B cell (primary cell): ENCODE results near the gene ADGRF5. TPM values are rescaled to one million over a fixed set of nuclear protein-coding genes. Genes with fewer than 3 reads are reported as not detected.
"Not testable (repeated sequence)": the region's sequence is repeated elsewhere in the genome, so short reads cannot be mapped to it uniquely, and the experiment has no call there.

Experiments used
- ATAC-seq: fragments of 200-7000 bp; cut with Tn5 transposase; one replicate; pipeline ENCODE4 v1.10.0; 2021; ENCODE audit warnings: low read depth, mild to moderate bottlenecking, moderate number of reproducible peaks, moderate library complexity
- CTCF ChIA-PET: fragments of 350-600 bp; sonication (Branson Sonifier 250); formaldehyde crosslinking; loops from one replicate; lab custom pipeline; 2021; ENCODE audit warnings: antibody characterized with exemption, inconsistent platforms; lab: Charles Lee
- POLR2A ChIA-PET: fragments of 350-600 bp; sonication (Branson Sonifier 250); formaldehyde crosslinking; loops from one replicate; lab custom pipeline; 2021; ENCODE audit warnings: antibody characterized with exemption; lab: Charles Lee
- DNase-seq: peaks from one replicate; pipeline ENCODE4 v3.0.0; 2013
- H2AFZ ChIP-seq: 2 replicates; pipeline ENCODE4 v1.6.1; 2012; ENCODE audit warnings: mild to moderate bottlenecking, low read depth, low read length; ENCODE audit not compliant: insufficient read depth, poor library complexity, severe bottlenecking
- H3K27ac ChIP-seq, 2 donors: 1 replicate in 1 of 2; 2 replicates in 1 of 2; pipeline ENCODE4 v1.5.1; 2012 to 2013; ENCODE audit warnings: low read length in 2 of 2, mild to moderate bottlenecking in 2 of 2, moderate library complexity in 1 of 2
- H3K27me3 ChIP-seq, 4 experiments: fragments of 200-600 bp in 1 of 4; sonication (generic) in 1 of 4; replicated peaks in 1 of 4; 1 replicate in 2 of 4; 2 replicates in 2 of 4; pipeline versions ENCODE4 v1.6.1 to v1.7.0; 2013 to 2016; ENCODE audit warnings: low read length in 3 of 4, mild to moderate bottlenecking in 2 of 4, mixed read lengths in 1 of 4, moderate library complexity in 1 of 4; ENCODE audit not compliant: insufficient read depth in 4 of 4, control insufficient read depth in 3 of 4; ENCODE audit errors: control extremely low read depth in 1 of 4
- H3K36me3 ChIP-seq, 2 experiments: replicated peaks in 1 of 2; 1 replicate in 1 of 2; 2 replicates in 1 of 2; pipeline versions ENCODE4 v1.6.1 to v1.7.1; 2013; ENCODE audit warnings: low read length in 1 of 2; ENCODE audit not compliant: insufficient read depth in 2 of 2, control insufficient read depth in 1 of 2; ENCODE audit errors: control extremely low read depth in 1 of 2, extremely low read depth in 1 of 2
- H3K4me1 ChIP-seq, 2 donors: fragments of 200-600 bp in 1 of 2; sonication (generic) in 1 of 2; 1 replicate in 1 of 2; 2 replicates in 1 of 2; pipeline versions ENCODE4 v1.5.1 to v1.6.1; 2013 to 2017; ENCODE audit warnings: low read length in 2 of 2; ENCODE audit not compliant: control insufficient read depth in 2 of 2, insufficient read depth in 2 of 2
- H3K4me2 ChIP-seq: replicated peaks from 2 replicates; pipeline ENCODE3; 2012; ENCODE audit warnings: mild to moderate bottlenecking, low read depth, low read length; ENCODE audit not compliant: poor library complexity, severe bottlenecking
- H3K4me3 ChIP-seq, 5 experiments: fragments of 200-600 bp in 1 of 5; sonication (generic) in 1 of 5; 1 replicate in 3 of 5; 2 replicates in 2 of 5; pipeline versions ENCODE4 v1.5.1 to v1.7.0; 2011 to 2016; ENCODE audit warnings: low read length in 4 of 5, mild to moderate bottlenecking in 4 of 5, low read depth in 2 of 5, control low read depth in 1 of 5, moderate library complexity in 1 of 5; ENCODE audit not compliant: insufficient read depth in 1 of 5; ENCODE audit errors: control extremely low read depth in 1 of 5, extremely low read depth in 1 of 5
- H3K79me2 ChIP-seq: fragments of 200-600 bp; sonication (generic); one replicate; pipeline ENCODE4 v1.6.0; 2016; ENCODE audit warnings: low read length; ENCODE audit not compliant: control insufficient read depth, insufficient read depth
- H3K9ac ChIP-seq: fragments of 200-600 bp; sonication (generic); 2 replicates; pipeline ENCODE4 v1.6.1; 2017; ENCODE audit warnings: mild to moderate bottlenecking, low read length, moderate library complexity
- H3K9me3 ChIP-seq, 3 donors: one replicate each; pipeline versions ENCODE4 v1.6.1 to v1.7.1; 2013; ENCODE audit warnings: low read length in 2 of 3; ENCODE audit not compliant: control insufficient read depth in 2 of 3, insufficient read depth in 1 of 3; ENCODE audit errors: control extremely low read depth in 1 of 3
- H4K20me1 ChIP-seq: 2 replicates; pipeline ENCODE4 v1.6.0; 2012; ENCODE audit warnings: mild to moderate bottlenecking, low read length; ENCODE audit not compliant: insufficient read depth, control insufficient read depth, poor library complexity, severe bottlenecking
- H3K27ac Mint-ChIP-seq: one replicate; pipeline ENCODE4 v1.8.0; 2021; ENCODE audit warnings: mixed read lengths
- H3K27me3 Mint-ChIP-seq: one replicate; pipeline ENCODE4 v1.8.0; 2021; ENCODE audit warnings: mixed read lengths
- H3K4me1 Mint-ChIP-seq: one replicate; pipeline ENCODE4 v1.8.0; 2021; ENCODE audit warnings: mixed read lengths
- H3K4me3 Mint-ChIP-seq: one replicate; pipeline ENCODE4 v1.8.0; 2021; ENCODE audit warnings: mixed read lengths
- H3K9me3 Mint-ChIP-seq: one replicate; pipeline ENCODE4 v1.8.0; 2022; ENCODE audit warnings: mixed read lengths; ENCODE audit not compliant: insufficient read depth
- CTCF ChIP-seq: fragments of 200-600 bp; IDR thresholded peaks from one replicate; pipeline ENCODE4 v1.8.0; 2022; ENCODE audit warnings: antibody characterized with exemption, mild to moderate bottlenecking
- EZH2 ChIP-seq: IDR thresholded peaks from 2 replicates; pipeline ENCODE4 v1.6.1; 2012; ENCODE audit warnings: borderline replicate concordance, low read depth, mild to moderate bottlenecking, moderate library complexity, low read length; ENCODE audit not compliant: insufficient read depth, poor library complexity, severe bottlenecking
- WGBS: methylation state at CpG from one replicate; pipeline ENCODE4 v1.1.5; 2013; ENCODE audit warnings: missing lambda C conversion rate; ENCODE audit not compliant: insufficient coverage; 5-methylcytosine and 5-hydroxymethylcytosine counted together
- intact Hi-C: fragments of 100-400 bp; cut with micrococcal nuclease; formaldehyde crosslinking; loops from one replicate; pipeline ENCODE4 v1.10.0; 2022
- polyA plus RNA-seq: library from polyadenylated mRNA; depleted of rRNA; stranded (reverse); fragments of >200 nt; gene quantifications from 2 replicates; pipeline ENCODE4 v1.2.3, GENCODE V29; 2012
- total RNA-seq, 2 donors: library from RNA; stranded (reverse); fragments of 120-200 nt in 1 of 2; gene quantifications; 1 replicate in 1 of 2; 2 replicates in 1 of 2; pipeline versions ENCODE4 v1.2.3 to v1.2.4, GENCODE V29; 2013 to 2022

ADGRF5 gene
- total and polyA plus RNA-seq, 2 donors (not counting 1 experiment from before 2014, with no cell fraction given): not detected

- CTCF ChIA-PET, POLR2A ChIA-PET, ATAC-seq, DNase-seq, H3K4me1 Mint-ChIP-seq, H3K4me2 ChIP-seq, H3K9me3 Mint-ChIP-seq, H3K27ac ChIP-seq, H3K79me2 ChIP-seq, H3K9ac ChIP-seq, H3K9me3 ChIP-seq, H4K20me1 ChIP-seq, H3K4me3 ChIP-seq, H3K4me3 Mint-ChIP-seq, H3K27ac Mint-ChIP-seq, intact Hi-C loops, H2AFZ ChIP-seq, H3K36me3 ChIP-seq, H3K27me3 ChIP-seq, H3K4me1 ChIP-seq: not testable (repeated sequence)
- WGBS: 40% methylated on average over 2 of the region's 7 CpGs
- peaks cover 10% of the 10 kb centered on the region for H3K27me3 Mint-ChIP-seq
These were observed 87.4 kb downstream of the ADGRF5 start for GRCh38 chr6:46834257-46834916.

- POLR2A ChIA-PET: no interaction called here
- Histone ChIP-seq H3K36me3 (no peaks in the 10 kb centered on the region), H3K27me3 (no peaks in the 10 kb centered on the region), H3K9me3 (no peaks in the 10 kb centered on the region), H3K27ac (no peak overlapping the region), H3K4me3 (no peak overlapping the region), H3K4me2 (no peak overlapping the region), H3K79me2 (no peaks in the 10 kb centered on the region), H3K9ac (no peak overlapping the region), H4K20me1 (no peaks in the 10 kb centered on the region), H2AFZ (no peak overlapping the region), H3K4me1 (no peaks in the 10 kb centered on the region)
- ATAC-seq (no peak), DNase-seq (no peak)
- intact Hi-C loops: no loop called here
- CTCF ChIA-PET: no interaction called here
- Mint-ChIP-seq H3K4me1 (peaks cover 9% of the 10 kb centered on the region), H3K27ac (no peak overlapping the region), H3K27me3 (peaks cover 10% of the 10 kb centered on the region), H3K9me3 (no peaks in the 10 kb centered on the region), H3K4me3 (no peak overlapping the region)
- TF ChIP-seq CTCF (no peak), EZH2 (no peak)
- WGBS: no CpG with 5 or more reads among the region's 3 CpGs
These were observed 88.9 kb downstream of the ADGRF5 start for GRCh38 chr6:46832816-46833215.
